Caco-2 (cell line): ENCODE measurements around the gene CTF1. TPM values are rescaled to one million over a fixed set of nuclear protein-coding genes. Genes with fewer than 3 reads are reported as not detected.

ENCODE experiments used
- BruUV-seq: library from RNA; stranded (reverse); fragments of 400-500 nt; replicated peaks from 2 replicates; lab custom pipeline; 2021; lab: Mats Ljungman, UMichigan
- CTCF ChIA-PET: fragments of 300-600 bp; sonication (Branson Sonifier 250); formaldehyde crosslinking; loops from one replicate; lab custom pipeline; 2022; ENCODE audit warnings: antibody characterized with exemption; lab: Charles Lee
- POLR2A ChIA-PET: fragments of 300-600 bp; sonication (Branson Sonifier 250); formaldehyde crosslinking; loops from one replicate; lab custom pipeline; 2022; ENCODE audit warnings: antibody characterized with exemption; lab: Charles Lee
- DNase-seq, 2 experiments: peaks; one replicate each; pipeline versions ENCODE4 v3.0.0 to v3.0.0-alpha.2; 2020 to 2022
- H3K27me3 ChIP-seq: replicated peaks from 2 replicates; pipeline ENCODE4 v1.6.0; 2011; ENCODE audit warnings: low read length; ENCODE audit not compliant: control insufficient read depth, insufficient read depth
- H3K36me3 ChIP-seq: 2 replicates; pipeline ENCODE4 v1.5.1; 2011; ENCODE audit warnings: low read length; ENCODE audit not compliant: control insufficient read depth, insufficient read depth
- H3K4me1 ChIP-seq: fragments of 250-450 bp; sonication (Bioruptor Pico); 2 replicates; pipeline ENCODE4 v1.5.1; 2020; ENCODE audit warnings: mild to moderate bottlenecking
- H3K4me3 ChIP-seq: 2 replicates; pipeline ENCODE4 v1.5.1; 2011; ENCODE audit warnings: low read depth, mild to moderate bottlenecking, control low read depth, low read length
- H3K9me3 ChIP-seq: fragments of 250-450 bp; sonication (Bioruptor Pico); 2 replicates; pipeline ENCODE4 v1.5.1; 2020; ENCODE audit warnings: mild to moderate bottlenecking, moderate library complexity
- H3K27ac Mint-ChIP-seq: one replicate; pipeline ENCODE4 v1.8.0; 2022; ENCODE audit warnings: mixed read lengths; ENCODE audit not compliant: unreplicated experiment
- H3K27me3 Mint-ChIP-seq: one replicate; pipeline ENCODE4 v1.8.0; 2022; ENCODE audit warnings: mixed read lengths; ENCODE audit not compliant: insufficient read depth, unreplicated experiment
- H3K36me3 Mint-ChIP-seq: one replicate; pipeline ENCODE4 v1.8.0; 2022; ENCODE audit warnings: mild to moderate bottlenecking, mixed read lengths; ENCODE audit not compliant: insufficient read depth, unreplicated experiment
- H3K4me1 Mint-ChIP-seq: one replicate; pipeline ENCODE4 v1.8.0; 2022; ENCODE audit warnings: low read depth, mixed read lengths; ENCODE audit not compliant: unreplicated experiment
- H3K4me3 Mint-ChIP-seq: one replicate; pipeline ENCODE4 v1.8.0; 2022; ENCODE audit warnings: mild to moderate bottlenecking, moderate library complexity, mixed read lengths; ENCODE audit not compliant: unreplicated experiment
- H3K9me3 Mint-ChIP-seq: one replicate; pipeline ENCODE4 v1.8.0; 2022; ENCODE audit warnings: mixed read lengths; ENCODE audit not compliant: unreplicated experiment
- intact Hi-C: fragments of 100-400 bp; cut with micrococcal nuclease; formaldehyde crosslinking; loops from one replicate; pipeline ENCODE4 v1.10.0; 2022; ENCODE audit not compliant: unreplicated experiment
- total RNA-seq: library from RNA; stranded (reverse); gene quantifications from 2 replicates; pipeline ENCODE4 v1.2.3, GENCODE V29; 2022
- TF ChIP-seq, protein P1 (sequence below), 2 experiments: fragments of 200-600 bp in 1 of 2; IDR thresholded peaks; 1 replicate in 1 of 2; 2 replicates in 1 of 2; pipeline versions ENCODE4 v1.5.1 to v1.8.0; 2011 to 2022; ENCODE audit warnings: antibody characterized with exemption in 1 of 2, control low read depth in 1 of 2, inconsistent platforms in 1 of 2, low read depth in 1 of 2, low read length in 1 of 2, mild to moderate bottlenecking in 1 of 2, moderate library complexity in 1 of 2; ENCODE audit not compliant: insufficient read depth in 1 of 2, severe bottlenecking in 1 of 2, unreplicated experiment in 1 of 2

Gene CTF1
- total RNA-seq, 1 experiment from 2014 or later: 2.4 TPM

DNA sequence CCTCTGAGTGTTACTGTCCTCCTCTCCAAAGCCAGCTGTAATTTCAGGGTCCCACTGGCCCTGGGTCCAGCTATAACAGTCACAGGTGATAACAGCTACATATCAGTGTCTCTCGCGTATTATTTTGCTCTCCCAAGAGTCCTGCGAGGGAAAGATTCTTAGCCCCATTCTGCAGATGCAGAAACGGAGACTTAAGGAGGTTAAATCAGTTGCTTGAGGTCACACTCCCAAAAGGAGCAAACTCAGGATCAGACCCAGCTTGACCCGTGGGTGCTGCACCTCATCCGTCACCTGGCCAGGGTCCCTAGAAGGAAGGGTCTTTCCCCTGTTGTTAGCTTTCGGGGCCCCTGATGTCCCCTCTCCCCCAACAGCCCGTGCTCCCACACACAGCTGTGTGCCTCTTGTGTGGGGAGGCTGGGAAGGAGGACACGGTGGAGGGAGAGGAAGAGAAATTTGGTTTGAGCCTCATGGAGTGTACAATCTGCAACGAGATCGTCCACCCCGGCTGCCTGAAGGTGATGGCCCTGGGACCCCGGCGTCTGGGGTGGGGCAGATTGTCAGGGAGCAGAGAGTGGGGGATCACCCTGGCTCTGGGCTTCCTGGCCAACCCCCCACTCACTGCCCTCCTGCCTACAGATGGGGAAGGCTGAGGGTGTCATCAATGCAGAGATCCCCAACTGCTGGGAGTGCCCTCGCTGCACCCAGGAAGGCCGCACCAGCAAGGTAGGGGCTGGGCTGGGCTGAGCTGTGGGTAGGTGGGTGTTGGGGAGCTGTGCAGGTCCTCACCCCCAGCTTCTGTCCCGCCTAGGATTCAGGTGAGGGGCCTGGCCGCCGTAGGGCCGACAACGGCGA is 30.7 kb downstream of the CTF1 start:
- H3K36me3 ChIP-seq: peaks cover 1% of the 10 kb centered on the region
- Mint-ChIP-seq H3K4me1 (no peaks in the 10 kb centered on the region), H3K27ac (no peak overlapping the region), H3K36me3 (peaks cover 22% of the 10 kb centered on the region), H3K4me3 (no peak overlapping the region), H3K27me3 (no peaks in the 10 kb centered on the region), H3K9me3 (no peaks in the 10 kb centered on the region)
- BruUV-seq: no TSS peak
- ChIA-PET CTCF (interaction anchor here (1.7 kb wide), 1 partner anchor 15 kb away, joined by 17 read pairs; no protein-coding TSS in a partner anchor), POLR2A (interaction anchor here (0.5 kb wide), 1 partner anchor 16 kb away, joined by 3 read pairs; no protein-coding TSS in a partner anchor)
- TF ChIP-seq, protein P1, sequence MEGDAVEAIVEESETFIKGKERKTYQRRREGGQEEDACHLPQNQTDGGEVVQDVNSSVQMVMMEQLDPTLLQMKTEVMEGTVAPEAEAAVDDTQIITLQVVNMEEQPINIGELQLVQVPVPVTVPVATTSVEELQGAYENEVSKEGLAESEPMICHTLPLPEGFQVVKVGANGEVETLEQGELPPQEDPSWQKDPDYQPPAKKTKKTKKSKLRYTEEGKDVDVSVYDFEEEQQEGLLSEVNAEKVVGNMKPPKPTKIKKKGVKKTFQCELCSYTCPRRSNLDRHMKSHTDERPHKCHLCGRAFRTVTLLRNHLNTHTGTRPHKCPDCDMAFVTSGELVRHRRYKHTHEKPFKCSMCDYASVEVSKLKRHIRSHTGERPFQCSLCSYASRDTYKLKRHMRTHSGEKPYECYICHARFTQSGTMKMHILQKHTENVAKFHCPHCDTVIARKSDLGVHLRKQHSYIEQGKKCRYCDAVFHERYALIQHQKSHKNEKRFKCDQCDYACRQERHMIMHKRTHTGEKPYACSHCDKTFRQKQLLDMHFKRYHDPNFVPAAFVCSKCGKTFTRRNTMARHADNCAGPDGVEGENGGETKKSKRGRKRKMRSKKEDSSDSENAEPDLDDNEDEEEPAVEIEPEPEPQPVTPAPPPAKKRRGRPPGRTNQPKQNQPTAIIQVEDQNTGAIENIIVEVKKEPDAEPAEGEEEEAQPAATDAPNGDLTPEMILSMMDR (IDR thresholded peaks at IDR 0.05; ENCODE audit: insufficient read depth in 1 of 2, low read depth in 1 of 2, low read length in 1 of 2, severe bottlenecking in 1 of 2, unreplicated experiment in 1 of 2): no peak
- DNase-seq: no peak
- no peaks in the 10 kb centered on the region for H3K4me1 ChIP-seq
- no peaks in the 10 kb centered on the region for H3K9me3 ChIP-seq
- intact Hi-C loops: loop anchor here (10.0 kb wide), 1 partner anchor 272 kb away; the partner anchor contains the start of genes FBRS and PRR14
- H3K27me3 ChIP-seq: no peaks in the 10 kb centered on the region
- no peak overlapping the region for H3K4me3 ChIP-seq

DNA sequence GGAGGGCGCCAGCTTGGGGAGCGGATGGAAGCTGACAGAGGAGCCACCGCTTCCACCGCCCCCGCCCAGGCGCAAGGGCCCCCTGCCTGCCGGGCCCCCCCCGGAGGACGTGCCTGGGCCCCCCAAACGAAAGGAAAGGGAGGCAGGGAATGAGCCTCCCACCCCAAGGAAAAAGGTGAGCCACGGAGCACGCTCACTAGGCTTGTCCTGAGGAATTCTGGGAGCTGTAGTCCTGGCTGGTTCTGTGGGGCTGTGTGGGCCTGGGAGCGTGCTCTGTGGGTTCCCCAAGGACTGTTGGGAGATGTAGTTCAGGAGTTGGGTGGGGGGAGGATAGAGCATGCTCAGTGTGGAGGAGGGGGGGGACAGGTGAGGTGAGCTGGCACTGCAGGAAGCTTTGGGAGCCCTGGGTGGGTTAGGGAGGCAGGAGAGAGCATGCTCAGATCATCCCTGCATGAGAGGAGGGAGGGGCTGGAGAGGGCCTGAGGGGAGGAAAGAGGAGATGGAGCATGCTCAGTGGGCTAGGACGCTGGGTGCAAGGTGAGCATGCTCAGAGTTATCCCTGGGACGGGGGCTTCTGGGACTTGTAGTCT is 31.5 kb downstream of the CTF1 start:
- H3K36me3 Mint-ChIP-seq: peaks cover 22% of the 10 kb centered on the region
- DNase-seq: peak; percentile 69 to 75
- no peaks in the 10 kb centered on the region for H3K27me3 ChIP-seq
- no peaks in the 10 kb centered on the region for H3K4me1 ChIP-seq
- ChIA-PET POLR2A (interaction anchor here (0.5 kb wide), 1 partner anchor 15 kb away, joined by 3 read pairs; no protein-coding TSS in a partner anchor), CTCF (interaction anchor here (1.7 kb wide), 1 partner anchor 14 kb away, joined by 17 read pairs; no protein-coding TSS in a partner anchor)
- peaks cover 3% of the 10 kb centered on the region for H3K36me3 ChIP-seq
- no peak overlapping the region for H3K27ac Mint-ChIP-seq
- intact Hi-C loops: loop anchor here (10.0 kb wide), 1 partner anchor 273 kb away; the partner anchor contains the start of genes FBRS and PRR14
- H3K9me3 ChIP-seq: no peaks in the 10 kb centered on the region
- H3K27me3 Mint-ChIP-seq: no peaks in the 10 kb centered on the region
- no peak overlapping the region for H3K4me3 Mint-ChIP-seq
- TF ChIP-seq, protein P1 (IDR thresholded peaks at IDR 0.05; ENCODE audit: insufficient read depth in 1 of 2, low read depth in 1 of 2, low read length in 1 of 2, severe bottlenecking in 1 of 2, unreplicated experiment in 1 of 2): no peak
- no peaks in the 10 kb centered on the region for H3K9me3 Mint-ChIP-seq
- no peaks in the 10 kb centered on the region for H3K4me1 Mint-ChIP-seq
- BruUV-seq: no TSS peak
- no peak overlapping the region for H3K4me3 ChIP-seq

DNA sequence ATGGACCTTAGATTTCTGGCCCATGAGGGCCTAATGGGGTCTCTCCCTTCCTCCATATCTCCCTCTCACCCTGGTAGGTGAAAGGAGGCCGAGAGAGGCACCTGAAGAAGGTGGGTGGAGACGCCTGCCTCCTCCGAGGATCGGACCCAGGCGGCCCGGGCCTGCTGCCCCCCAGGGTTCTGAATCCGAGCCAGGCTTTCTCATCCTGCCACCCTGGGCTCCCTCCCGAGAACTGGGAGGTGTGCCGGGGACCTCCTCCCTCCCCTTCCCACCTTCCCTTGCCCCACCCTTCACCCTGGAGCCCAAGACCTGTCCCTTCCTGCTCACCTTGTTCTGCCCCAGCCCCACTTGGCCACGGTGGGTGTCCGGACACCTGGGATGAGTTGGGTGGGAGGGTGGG is 32.0 kb downstream of the CTF1 start:
- TF ChIP-seq, protein P1 (IDR thresholded peaks at IDR 0.05; ENCODE audit: insufficient read depth in 1 of 2, low read depth in 1 of 2, low read length in 1 of 2, severe bottlenecking in 1 of 2, unreplicated experiment in 1 of 2): no peak
- H3K9me3 Mint-ChIP-seq: no peaks in the 10 kb centered on the region

More for the DNA sequence above, 32.0 kb downstream of the CTF1 start:
- H3K4me1 Mint-ChIP-seq: no peaks in the 10 kb centered on the region
- H3K27ac Mint-ChIP-seq: no peak overlapping the region
- POLR2A ChIA-PET: no interaction called here
- CTCF ChIA-PET: interaction anchor here (1.7 kb wide), 1 partner anchor 14 kb away, joined by 17 read pairs; no protein-coding TSS in a partner anchor
- DNase-seq: no peak
- BruUV-seq: no TSS peak
- no peaks in the 10 kb centered on the region for H3K4me1 ChIP-seq
- no peaks in the 10 kb centered on the region for H3K27me3 ChIP-seq
- no peak overlapping the region for H3K4me3 Mint-ChIP-seq
- H3K27me3 Mint-ChIP-seq: no peaks in the 10 kb centered on the region
- intact Hi-C loops: loop anchor here (10.0 kb wide), 1 partner anchor 274 kb away; the partner anchor contains the start of genes FBRS and PRR14
- H3K9me3 ChIP-seq: no peaks in the 10 kb centered on the region
- H3K36me3 ChIP-seq: peaks cover 3% of the 10 kb centered on the region
- no peak overlapping the region for H3K4me3 ChIP-seq
- peaks cover 17% of the 10 kb centered on the region for H3K36me3 Mint-ChIP-seq
